Activated naive CD4-positive, alpha-beta T cell treated with anti-CD3 and anti-CD28 coated beads, Interleukin-2, amount 50 U/mL, for 24 hours (primary cell): ENCODE results near the gene CTNNA1.
"Not testable (repeated sequence)": the region's sequence is repeated elsewhere in the genome, so short reads cannot be mapped to it uniquely, and the experiment has no call there.

Experiments used
- H3K27ac Mint-ChIP-seq: one replicate; pipeline ENCODE4 v1.8.0; 2021; ENCODE audit warnings: mild to moderate bottlenecking, mixed read lengths
- H3K27me3 Mint-ChIP-seq: one replicate; pipeline ENCODE4 v1.8.0; 2021; ENCODE audit warnings: mixed read lengths
- H3K36me3 Mint-ChIP-seq: one replicate; pipeline ENCODE4 v1.8.0; 2021; ENCODE audit warnings: mixed read lengths
- H3K4me1 Mint-ChIP-seq: one replicate; pipeline ENCODE4 v1.8.0; 2021; ENCODE audit warnings: mixed read lengths
- H3K4me3 Mint-ChIP-seq: one replicate; pipeline ENCODE4 v1.8.0; 2021; ENCODE audit warnings: mild to moderate bottlenecking, mixed read lengths
- H3K9me3 Mint-ChIP-seq: one replicate; pipeline ENCODE4 v1.8.0; 2021; ENCODE audit warnings: mixed read lengths

The CTNNA1 gene

GRCh38 chr5:138737494-138738265 lies 15.5 kb upstream of the CTNNA1 start:
- Mint-ChIP-seq H3K9me3 (no peaks in the 10 kb centered on the region), H3K27me3 (peaks cover 11% of the 10 kb centered on the region), H3K4me3 (no peak overlapping the region), H3K36me3 (peaks cover 2% of the 10 kb centered on the region), H3K4me1 (peaks cover 20% of the 10 kb centered on the region), H3K27ac (no peak overlapping the region)

GRCh38 chr5:138738399-138738798 lies 14.8 kb upstream of the CTNNA1 start:
- Mint-ChIP-seq H3K9me3 (no peaks in the 10 kb centered on the region), H3K4me3 (no peak overlapping the region), H3K36me3 (peaks cover 2% of the 10 kb centered on the region), H3K4me1 (peaks cover 23% of the 10 kb centered on the region), H3K27ac (no peak overlapping the region), H3K27me3 (peaks cover 11% of the 10 kb centered on the region)

GRCh38 chr5:138739938-138740337 lies 13.3 kb upstream of the CTNNA1 start:
- H3K27ac Mint-ChIP-seq = no peak overlapping the region
- H3K27me3 Mint-ChIP-seq = peaks cover 6% of the 10 kb centered on the region
- H3K9me3 Mint-ChIP-seq = no peaks in the 10 kb centered on the region
- no peak overlapping the region for H3K4me3 Mint-ChIP-seq
- H3K36me3 Mint-ChIP-seq = peaks cover 2% of the 10 kb centered on the region
- peaks cover 23% of the 10 kb centered on the region for H3K4me1 Mint-ChIP-seq

GRCh38 chr5:138743484-138743883 lies 9.7 kb upstream of the CTNNA1 start:
- no peak overlapping the region for H3K4me3 Mint-ChIP-seq
- no peak overlapping the region for H3K27ac Mint-ChIP-seq
- no peaks in the 10 kb centered on the region for H3K36me3 Mint-ChIP-seq
- peaks cover 18% of the 10 kb centered on the region for H3K4me1 Mint-ChIP-seq
- H3K9me3 Mint-ChIP-seq = no peaks in the 10 kb centered on the region
- H3K27me3 Mint-ChIP-seq = peaks cover 3% of the 10 kb centered on the region

GRCh38 chr5:138745268-138745667 lies 8.0 kb upstream of the CTNNA1 start:
- Mint-ChIP-seq H3K36me3 (no peaks in the 10 kb centered on the region), H3K27ac (no peak overlapping the region), H3K9me3 (no peaks in the 10 kb centered on the region), H3K4me1 (peaks cover 12% of the 10 kb centered on the region), H3K27me3 (peaks cover 3% of the 10 kb centered on the region), H3K4me3 (no peak overlapping the region)

- Mint-ChIP-seq H3K9me3 (no peaks in the 10 kb centered on the region), H3K27me3 (peaks cover 5% of the 10 kb centered on the region), H3K4me1 (no peaks in the 10 kb centered on the region), H3K4me3 (no peak overlapping the region), H3K27ac (no peak overlapping the region), H3K36me3 (no peaks in the 10 kb centered on the region)
Measured at GRCh38 chr5:138748630-138749081, 4.6 kb upstream of the CTNNA1 start.

- H3K4me3 Mint-ChIP-seq, H3K36me3 Mint-ChIP-seq: not testable (repeated sequence)
- peaks cover 18% of the 10 kb centered on the region for H3K27me3 Mint-ChIP-seq
Measured at GRCh38 chr5:138751344-138751743, 1.9 kb upstream of the CTNNA1 start.

GRCh38 chr5:138752341-138752950 lies 779 bp upstream of the CTNNA1 start:
- H3K9me3 Mint-ChIP-seq = no peaks in the 10 kb centered on the region
- no peak overlapping the region for H3K27ac Mint-ChIP-seq
- peaks cover 6% of the 10 kb centered on the region for H3K36me3 Mint-ChIP-seq
- H3K4me3 Mint-ChIP-seq = peak overlapping the region; percentile 80
- peaks cover 12% of the 10 kb centered on the region for H3K4me1 Mint-ChIP-seq
- peaks cover 27% of the 10 kb centered on the region for H3K27me3 Mint-ChIP-seq

More at GRCh38 chr5:138751344-138751743, 1.9 kb upstream of the CTNNA1 start:
- H3K4me1 Mint-ChIP-seq = peaks cover 12% of the 10 kb centered on the region
- H3K27ac Mint-ChIP-seq, H3K9me3 Mint-ChIP-seq: not testable (repeated sequence)

- H3K27ac Mint-ChIP-seq = peak overlapping the region; percentile 30
- peak overlapping the region; percentile 84 for H3K4me3 Mint-ChIP-seq
- peaks cover 12% of the 10 kb centered on the region for H3K4me1 Mint-ChIP-seq
- peaks cover 8% of the 10 kb centered on the region for H3K36me3 Mint-ChIP-seq
- H3K9me3 Mint-ChIP-seq = no peaks in the 10 kb centered on the region
- H3K27me3 Mint-ChIP-seq = peaks cover 32% of the 10 kb centered on the region
Measured at GRCh38 chr5:138753794-138754698, 821 bp downstream of the CTNNA1 start.

GRCh38 chr5:138754699-138755057 lies 1.5 kb downstream of the CTNNA1 start:
- peaks cover 8% of the 10 kb centered on the region for H3K36me3 Mint-ChIP-seq
- H3K27ac Mint-ChIP-seq = no peak overlapping the region
- H3K9me3 Mint-ChIP-seq = no peaks in the 10 kb centered on the region
- peak overlapping the region; percentile 84 for H3K4me3 Mint-ChIP-seq
- H3K27me3 Mint-ChIP-seq = peaks cover 35% of the 10 kb centered on the region
- peaks cover 12% of the 10 kb centered on the region for H3K4me1 Mint-ChIP-seq

- Mint-ChIP-seq H3K4me1 (peaks cover 12% of the 10 kb centered on the region), H3K36me3 (peaks cover 8% of the 10 kb centered on the region), H3K9me3 (no peaks in the 10 kb centered on the region), H3K27ac (no peak overlapping the region), H3K27me3 (peaks cover 35% of the 10 kb centered on the region), H3K4me3 (peak overlapping the region; percentile 35)
Measured at GRCh38 chr5:138755084-138755748, 2.0 kb downstream of the CTNNA1 start.

- Mint-ChIP-seq H3K27me3 (peaks cover 40% of the 10 kb centered on the region), H3K9me3 (no peaks in the 10 kb centered on the region), H3K36me3 (peaks cover 8% of the 10 kb centered on the region), H3K27ac (peak overlapping the region; percentile 38), H3K4me3 (no peak overlapping the region), H3K4me1 (peaks cover 25% of the 10 kb centered on the region)
Measured at GRCh38 chr5:138757061-138757776, 4.0 kb downstream of the CTNNA1 start.

GRCh38 chr5:138760448-138761110 lies 7.4 kb downstream of the CTNNA1 start:
- Mint-ChIP-seq H3K27ac (no peak overlapping the region), H3K9me3 (no peaks in the 10 kb centered on the region), H3K4me3 (no peak overlapping the region), H3K36me3 (peaks cover 5% of the 10 kb centered on the region), H3K4me1 (peaks cover 13% of the 10 kb centered on the region), H3K27me3 (peaks cover 31% of the 10 kb centered on the region)

GRCh38 chr5:138761115-138761514 lies 7.9 kb downstream of the CTNNA1 start:
- H3K4me3 Mint-ChIP-seq, H3K9me3 Mint-ChIP-seq, H3K36me3 Mint-ChIP-seq, H3K27ac Mint-ChIP-seq: not testable (repeated sequence)
- peaks cover 33% of the 10 kb centered on the region for H3K27me3 Mint-ChIP-seq
- peaks cover 13% of the 10 kb centered on the region for H3K4me1 Mint-ChIP-seq
